ENCODE measurements around the gene MAPK8.

DNA sequence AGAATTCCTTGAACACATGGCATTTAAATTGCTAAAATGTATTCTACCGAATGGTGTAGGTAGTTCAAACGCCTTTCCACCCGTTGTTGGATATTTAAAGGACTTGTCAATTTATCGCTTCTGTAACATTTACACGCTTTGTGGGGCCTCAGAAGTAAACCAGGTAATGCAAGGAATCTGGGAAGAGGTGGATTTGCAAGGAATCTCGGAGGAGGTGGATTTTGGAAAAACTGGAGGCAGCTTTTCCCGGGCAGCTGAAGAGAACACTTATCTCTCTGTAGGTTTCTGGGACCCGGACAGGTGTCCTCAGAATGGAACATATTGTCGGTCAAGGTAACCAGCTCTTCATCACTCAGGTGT is 592 bp upstream of the MAPK8 start:
- TF ChIP-seq GABPA (IDR thresholded peaks at IDR 0.05; ENCODE audit: low read depth) (no peak), REST (IDR thresholded peaks at IDR 0.05; ENCODE audit: insufficient replicate concordance, low read depth) (no peak)
- TF ChIP-seq, protein P1, sequence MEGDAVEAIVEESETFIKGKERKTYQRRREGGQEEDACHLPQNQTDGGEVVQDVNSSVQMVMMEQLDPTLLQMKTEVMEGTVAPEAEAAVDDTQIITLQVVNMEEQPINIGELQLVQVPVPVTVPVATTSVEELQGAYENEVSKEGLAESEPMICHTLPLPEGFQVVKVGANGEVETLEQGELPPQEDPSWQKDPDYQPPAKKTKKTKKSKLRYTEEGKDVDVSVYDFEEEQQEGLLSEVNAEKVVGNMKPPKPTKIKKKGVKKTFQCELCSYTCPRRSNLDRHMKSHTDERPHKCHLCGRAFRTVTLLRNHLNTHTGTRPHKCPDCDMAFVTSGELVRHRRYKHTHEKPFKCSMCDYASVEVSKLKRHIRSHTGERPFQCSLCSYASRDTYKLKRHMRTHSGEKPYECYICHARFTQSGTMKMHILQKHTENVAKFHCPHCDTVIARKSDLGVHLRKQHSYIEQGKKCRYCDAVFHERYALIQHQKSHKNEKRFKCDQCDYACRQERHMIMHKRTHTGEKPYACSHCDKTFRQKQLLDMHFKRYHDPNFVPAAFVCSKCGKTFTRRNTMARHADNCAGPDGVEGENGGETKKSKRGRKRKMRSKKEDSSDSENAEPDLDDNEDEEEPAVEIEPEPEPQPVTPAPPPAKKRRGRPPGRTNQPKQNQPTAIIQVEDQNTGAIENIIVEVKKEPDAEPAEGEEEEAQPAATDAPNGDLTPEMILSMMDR (IDR thresholded peaks at IDR 0.05; ENCODE audit: insufficient read depth, low read length), result no peak
